Small intestine (tissue), 7 donors: ENCODE results near the gene ZNF526. TPM values are rescaled to one million over a fixed set of nuclear protein-coding genes. Genes with fewer than 3 reads are reported as not detected.
A peak's percentile ranks its signal among the peaks of the same experiment; 100 is the strongest.

Experiments
- DNase-seq, 2 donors: peaks; one replicate each; pipeline versions ENCODE4 v3.0.0 to v3.0.0-alpha.2; 2013
- FAIRE-seq: peaks from 2 replicates; lab custom pipeline; 2012; peaks lifted over from hg19 to GRCh38; lab: Jason Lieb, UNC
- H3K27ac ChIP-seq, 3 donors: one replicate each; pipeline ENCODE4 v1.5.1; 2013; ENCODE audit warnings: low read length in 2 of 3, mild to moderate bottlenecking in 2 of 3, control low read depth in 1 of 3, inconsistent platforms in 1 of 3, low read depth in 1 of 3, moderate library complexity in 1 of 3
- H3K27me3 ChIP-seq, 3 donors: one replicate each; pipeline ENCODE4 v1.6.1; 2013; ENCODE audit warnings: low read length in 3 of 3, inconsistent platforms in 1 of 3; ENCODE audit not compliant: control insufficient read depth in 3 of 3, insufficient read depth in 3 of 3
- H3K36me3 ChIP-seq, 3 donors: one replicate each; pipeline ENCODE4 v1.6.1; 2013; ENCODE audit warnings: low read length in 3 of 3, inconsistent platforms in 1 of 3, low read depth in 1 of 3, mild to moderate bottlenecking in 1 of 3, moderate library complexity in 1 of 3; ENCODE audit not compliant: control insufficient read depth in 3 of 3, insufficient read depth in 2 of 3
- H3K4me1 ChIP-seq, 3 donors: one replicate each; pipeline ENCODE4 v1.6.1; 2013; ENCODE audit warnings: low read length in 2 of 3, inconsistent platforms in 1 of 3, low read depth in 1 of 3, mild to moderate bottlenecking in 1 of 3, moderate library complexity in 1 of 3; ENCODE audit not compliant: control insufficient read depth in 3 of 3, insufficient read depth in 2 of 3
- H3K4me3 ChIP-seq, 3 donors: one replicate each; pipeline ENCODE4 v1.5.1; 2013; ENCODE audit warnings: low read length in 3 of 3, control low read depth in 1 of 3, inconsistent platforms in 1 of 3, low read depth in 1 of 3, mild to moderate bottlenecking in 1 of 3, moderate library complexity in 1 of 3
- H3K9me3 ChIP-seq, 2 donors: one replicate each; pipeline ENCODE4 v1.6.1; 2013; ENCODE audit warnings: low read depth in 1 of 2, low read length in 1 of 2; ENCODE audit not compliant: control insufficient read depth in 2 of 2, insufficient read depth in 1 of 2
- WGBS, 3 donors: extraction: QIAGEN DNeasy Blood & Tissue Kit; methylation state at CpG; one replicate each; pipeline ENCODE4 v1.1.7; 2013; 5-methylcytosine and 5-hydroxymethylcytosine counted together
- polyA plus RNA-seq, 4 donors: library from polyadenylated mRNA; stranded (reverse) in 3 of 4; unstranded in 1 of 4; fragments of 200-250 nt in 3 of 4; fragments of 120-200 nt in 1 of 4; gene quantifications; one replicate each; pipeline versions ENCODE4 v1.2.1 to v1.2.3, GENCODE V29; 2013
- donor health status: healthy with polysubstance abuse.
- donor health status: control.
- donor health status: control.
- donor health status: Bipolar disorder and iron deficiency.
- donor health status: healthy.

Gene ZNF526
- polyA plus RNA-seq, 4 donors: 3.2 to 11.3 (median 4.4) TPM

DNA sequence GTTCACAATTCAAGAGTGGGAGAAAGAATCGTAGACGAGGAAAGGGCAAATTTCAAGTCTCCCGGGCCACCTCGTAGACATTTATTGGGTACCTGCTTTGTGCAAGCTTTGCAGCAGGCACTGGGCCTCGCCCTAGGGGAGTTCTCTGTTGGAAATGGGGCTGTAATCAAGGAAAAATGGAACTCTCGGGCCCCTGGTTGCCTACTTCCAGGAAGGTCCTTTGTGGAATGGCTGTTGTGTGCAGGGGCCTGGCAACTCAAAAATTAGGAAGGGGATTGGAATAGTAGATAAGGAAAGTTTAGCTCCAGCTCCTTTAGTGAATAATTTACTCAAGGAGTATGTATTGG is 612 bp downstream of the ZNF526 start:
- H3K27ac ChIP-seq: peak overlapping the region; percentile 67 to 78 (median 76)
- peaks cover 9 to 35% (median 12%) of the 10 kb centered on the region in 3 donors for H3K4me1 ChIP-seq
- peak overlapping the region; percentile 71 to 87 (median 83) for H3K4me3 ChIP-seq
- no peaks in the 10 kb centered on the region for H3K27me3 ChIP-seq
- DNase-seq (no peak), FAIRE-seq (no peak)
- peaks cover under 1 to 29% (median 10%) of the 10 kb centered on the region in 3 donors for H3K36me3 ChIP-seq
- H3K9me3 ChIP-seq: no peaks in the 10 kb centered on the region
- WGBS, 3 donors: 1 to 2% (median 1%) methylated on average over 6 of the region's 6 CpGs

GRCh38 chr19:42224940-42225717 is 5.0 kb downstream of the ZNF526 start:
- Histone ChIP-seq H3K27ac (no peak overlapping the region), H3K36me3 (peaks cover 2 to 70% (median 21%) of the 10 kb centered on the region in 3 donors), H3K4me1 (peaks cover 2 to 37% (median 3%) of the 10 kb centered on the region in 3 donors), H3K9me3 (no peaks in the 10 kb centered on the region), H3K4me3 (no peak overlapping the region), H3K27me3 (no peaks in the 10 kb centered on the region)
- DNase-seq: no peak
- FAIRE-seq: no peak
- 96% methylated on average over 33 to 37 of the region's 37 CpGs for WGBS, 3 donors

DNA sequence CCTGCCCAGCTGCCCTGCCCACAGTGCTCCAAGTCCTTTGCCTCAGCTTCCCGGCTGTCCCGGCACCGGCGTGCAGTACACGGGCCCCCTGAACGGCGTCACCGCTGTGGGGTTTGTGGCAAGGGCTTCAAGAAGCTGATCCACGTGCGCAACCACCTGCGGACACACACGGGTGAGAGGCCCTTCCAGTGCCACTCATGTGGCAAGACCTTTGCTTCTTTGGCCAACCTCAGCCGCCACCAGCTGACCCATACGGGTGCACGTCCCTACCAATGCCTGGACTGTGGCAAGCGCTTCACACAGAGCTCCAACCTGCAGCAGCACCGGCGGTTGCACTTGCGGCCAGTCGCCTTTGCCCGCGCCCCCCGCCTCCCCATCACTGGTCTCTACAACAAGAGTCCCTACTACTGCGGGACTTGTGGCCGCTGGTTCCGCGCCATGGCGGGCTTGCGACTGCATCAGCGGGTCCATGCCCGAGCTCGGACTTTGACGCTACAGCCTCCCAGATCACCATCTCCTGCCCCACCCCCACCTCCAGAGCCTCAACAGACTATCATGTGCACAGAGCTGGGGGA is 5.7 kb downstream of the ZNF526 start:
- peaks cover 2 to 41% (median 2%) of the 10 kb centered on the region in 3 donors for H3K4me1 ChIP-seq
- 94 to 97% (median 96%) methylated on average over 31 to 33 of the region's 33 CpGs for WGBS, 3 donors
- no peak overlapping the region for H3K4me3 ChIP-seq
- FAIRE-seq (no peak), DNase-seq (no peak)
- no peaks in the 10 kb centered on the region for H3K27me3 ChIP-seq
- no peak overlapping the region for H3K27ac ChIP-seq
- H3K36me3 ChIP-seq: peaks cover 3 to 75% (median 21%) of the 10 kb centered on the region in 3 donors
- no peaks in the 10 kb centered on the region for H3K9me3 ChIP-seq

DNA sequence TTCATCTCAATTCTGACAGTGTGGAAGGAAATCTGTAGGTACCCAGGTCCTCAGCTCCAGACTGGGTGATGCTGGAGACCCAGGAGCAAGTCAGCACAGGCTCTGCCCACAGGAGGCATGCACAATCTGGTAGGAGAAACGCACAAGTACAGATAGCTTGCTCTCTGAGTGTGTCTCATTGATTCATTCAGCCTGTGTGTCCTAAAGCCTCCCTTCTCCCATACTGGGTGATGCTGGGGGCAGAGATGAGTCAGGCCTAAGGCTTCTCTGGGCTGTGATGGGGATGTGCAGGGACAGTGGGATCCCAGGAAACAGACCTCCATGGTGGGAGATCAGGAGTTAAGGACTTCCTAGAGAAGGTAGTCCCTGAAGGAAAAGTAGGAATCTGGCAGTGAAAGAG is 6.8 kb downstream of the ZNF526 start:
- Histone ChIP-seq H3K4me1 (peaks cover 0 to 38% (median 0%) of the 10 kb centered on the region in 3 donors), H3K4me3 (no peak overlapping the region), H3K27me3 (no peaks in the 10 kb centered on the region), H3K27ac (no peak overlapping the region), H3K9me3 (no peaks in the 10 kb centered on the region), H3K36me3 (peaks cover 11 to 82% (median 22%) of the 10 kb centered on the region in 3 donors)
- DNase-seq (no peak), FAIRE-seq (no peak)
- WGBS, 3 donors: 86 to 96% (median 95%) methylated on average over 1 of the region's 1 CpG

GRCh38 chr19:42228641-42229040 is 8.5 kb downstream of the ZNF526 start:
- Histone ChIP-seq H3K36me3 (peaks cover 16 to 96% (median 31%) of the 10 kb centered on the region in 3 donors), H3K4me3 (no peak overlapping the region), H3K27ac (peak overlapping the region in 1 of 3 donors; percentile 33), H3K4me1 (peaks cover 0 to 47% (median 0%) of the 10 kb centered on the region in 3 donors), H3K27me3 (no peaks in the 10 kb centered on the region), H3K9me3 (no peaks in the 10 kb centered on the region)
- 63 to 75% (median 72%) methylated on average over 4 of the region's 4 CpGs for WGBS, 3 donors
- DNase-seq (no peak), FAIRE-seq (no peak)

DNA sequence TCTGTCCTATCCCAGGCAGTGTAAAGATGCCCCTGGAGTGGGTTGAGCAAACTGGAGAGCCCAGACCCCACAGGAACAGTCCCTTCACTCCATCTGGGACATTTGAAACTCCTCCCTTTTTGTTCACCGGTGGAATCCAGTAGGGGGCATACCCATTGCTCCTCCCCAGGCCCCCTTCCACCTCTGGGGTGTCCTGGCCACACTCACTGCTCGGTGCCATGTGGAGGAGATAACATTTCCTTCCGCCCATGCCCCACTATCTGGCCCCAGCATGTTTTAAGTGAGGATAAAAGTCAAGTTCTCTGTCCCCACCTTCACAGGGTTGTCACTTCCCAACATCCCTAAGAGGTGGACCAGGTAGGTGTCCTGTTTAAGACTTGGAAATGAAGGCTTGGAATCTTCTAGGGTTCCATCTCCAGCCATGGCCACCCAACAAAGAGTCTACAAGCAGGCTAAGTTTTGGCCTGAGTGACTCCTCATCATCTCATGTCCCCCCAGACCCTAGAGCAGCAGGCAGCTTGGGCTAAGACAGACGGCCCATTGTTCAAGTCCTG is 9.3 kb downstream of the ZNF526 start:
- Histone ChIP-seq H3K4me1 (peaks cover 0 to 54% (median 0%) of the 10 kb centered on the region in 3 donors), H3K4me3 (no peak overlapping the region), H3K36me3 (peaks cover 21 to 98% (median 31%) of the 10 kb centered on the region in 3 donors), H3K9me3 (no peaks in the 10 kb centered on the region), H3K27ac (peak overlapping the region in 1 of 3 donors; percentile 78), H3K27me3 (no peaks in the 10 kb centered on the region)
- no peak for FAIRE-seq
- no peak for DNase-seq
- WGBS, 3 donors: 76 to 83% (median 82%) methylated on average over 4 of the region's 4 CpGs

GRCh38 chr19:42229855-42230351 is 9.8 kb downstream of the ZNF526 start:
- Histone ChIP-seq H3K27ac (peak overlapping the region in 1 of 3 donors; percentile 78), H3K27me3 (no peaks in the 10 kb centered on the region), H3K4me1 (peaks cover 0 to 58% (median 2%) of the 10 kb centered on the region in 3 donors), H3K9me3 (no peaks in the 10 kb centered on the region), H3K4me3 (no peak overlapping the region), H3K36me3 (peaks cover 24 to 98% (median 28%) of the 10 kb centered on the region in 3 donors)
- FAIRE-seq (no peak), DNase-seq (peak in 1 of 2 donors; percentile 60)
- 57 to 63% (median 62%) methylated on average over 7 to 8 of the region's 8 CpGs for whole genome bisulfite sequencing, 3 donors

DNA sequence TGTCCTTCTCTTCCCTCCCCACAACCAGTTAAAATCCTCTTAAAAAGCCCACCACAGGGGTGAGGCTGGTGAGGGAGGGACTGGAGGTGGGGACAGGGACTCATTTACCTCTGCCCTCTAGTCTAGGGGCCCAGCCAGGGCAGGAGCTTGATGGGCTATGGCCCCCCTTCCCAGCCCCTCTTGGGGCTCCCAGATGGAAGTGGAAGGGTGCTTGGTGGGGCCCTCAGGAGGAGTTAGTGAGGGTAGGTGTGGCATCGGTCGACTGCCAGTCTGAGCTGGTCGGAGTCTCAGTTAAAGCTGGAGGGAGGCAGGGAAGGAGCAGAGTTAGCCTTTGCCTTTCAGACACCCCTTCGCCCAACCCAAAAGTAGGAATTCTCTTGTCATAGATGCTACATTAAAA is 10.5 kb downstream of the ZNF526 start:
- Histone ChIP-seq H3K4me1 (peaks cover 0 to 58% (median 5%) of the 10 kb centered on the region in 3 donors), H3K27ac (peak overlapping the region in 1 of 3 donors; percentile 78), H3K9me3 (no peaks in the 10 kb centered on the region), H3K36me3 (peaks cover 24 to 98% (median 26%) of the 10 kb centered on the region in 3 donors), H3K4me3 (no peak overlapping the region), H3K27me3 (no peaks in the 10 kb centered on the region)
- 80 to 83% (median 82%) methylated on average over 4 of the region's 4 CpGs for WGBS, 3 donors
- DNase-seq (peak in 1 of 2 donors; percentile 66), FAIRE-seq (no peak)
